GF-D8 (cell line): ENCODE results near the gene DYNLRB2.

Experiments
- DNase-seq: peaks from one replicate; lab custom pipeline; 2025; lab: John Stamatoyannopoulos, UW

The DYNLRB2 gene

GRCh38 chr16:80599466-80599865 lies 58.7 kb downstream of the DYNLRB2 start:
- no peak for DNase-seq
